ENCODE results near the gene SPTLC3. TPM values are rescaled to one million over a fixed set of nuclear protein-coding genes. Genes with fewer than 3 reads are reported as not detected.

SPTLC3 gene
- total and polyA plus RNA-seq, 2 of the 13 experiments (the other 11 are each of a cell fraction or from before 2014, with no cell fraction given), result 20.5 to 95.6 TPM

DNA sequence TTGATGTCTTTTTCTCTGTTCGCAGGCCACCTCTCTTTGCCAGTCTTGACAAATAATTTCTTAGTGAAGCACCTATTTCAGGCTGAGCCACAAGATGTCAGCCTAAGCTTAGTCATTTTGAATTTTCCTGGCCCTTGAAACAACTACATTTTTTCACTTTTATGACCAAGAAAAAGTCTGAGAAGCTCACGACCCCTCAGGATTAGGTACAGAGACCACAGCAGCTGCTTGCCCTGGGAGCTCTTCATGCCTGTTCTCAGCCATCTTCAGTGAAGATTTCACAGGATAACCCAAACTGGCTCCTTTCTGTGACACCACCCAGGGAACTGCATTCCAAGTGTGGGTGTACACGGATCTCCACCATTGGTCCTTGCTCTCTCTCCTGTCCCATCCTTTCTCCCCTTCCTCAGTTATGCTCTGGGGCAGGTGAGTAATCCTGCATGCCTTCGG lies 38.4 kb upstream of the SPTLC3 start (continued):
- TF ChIP-seq, protein P1, sequence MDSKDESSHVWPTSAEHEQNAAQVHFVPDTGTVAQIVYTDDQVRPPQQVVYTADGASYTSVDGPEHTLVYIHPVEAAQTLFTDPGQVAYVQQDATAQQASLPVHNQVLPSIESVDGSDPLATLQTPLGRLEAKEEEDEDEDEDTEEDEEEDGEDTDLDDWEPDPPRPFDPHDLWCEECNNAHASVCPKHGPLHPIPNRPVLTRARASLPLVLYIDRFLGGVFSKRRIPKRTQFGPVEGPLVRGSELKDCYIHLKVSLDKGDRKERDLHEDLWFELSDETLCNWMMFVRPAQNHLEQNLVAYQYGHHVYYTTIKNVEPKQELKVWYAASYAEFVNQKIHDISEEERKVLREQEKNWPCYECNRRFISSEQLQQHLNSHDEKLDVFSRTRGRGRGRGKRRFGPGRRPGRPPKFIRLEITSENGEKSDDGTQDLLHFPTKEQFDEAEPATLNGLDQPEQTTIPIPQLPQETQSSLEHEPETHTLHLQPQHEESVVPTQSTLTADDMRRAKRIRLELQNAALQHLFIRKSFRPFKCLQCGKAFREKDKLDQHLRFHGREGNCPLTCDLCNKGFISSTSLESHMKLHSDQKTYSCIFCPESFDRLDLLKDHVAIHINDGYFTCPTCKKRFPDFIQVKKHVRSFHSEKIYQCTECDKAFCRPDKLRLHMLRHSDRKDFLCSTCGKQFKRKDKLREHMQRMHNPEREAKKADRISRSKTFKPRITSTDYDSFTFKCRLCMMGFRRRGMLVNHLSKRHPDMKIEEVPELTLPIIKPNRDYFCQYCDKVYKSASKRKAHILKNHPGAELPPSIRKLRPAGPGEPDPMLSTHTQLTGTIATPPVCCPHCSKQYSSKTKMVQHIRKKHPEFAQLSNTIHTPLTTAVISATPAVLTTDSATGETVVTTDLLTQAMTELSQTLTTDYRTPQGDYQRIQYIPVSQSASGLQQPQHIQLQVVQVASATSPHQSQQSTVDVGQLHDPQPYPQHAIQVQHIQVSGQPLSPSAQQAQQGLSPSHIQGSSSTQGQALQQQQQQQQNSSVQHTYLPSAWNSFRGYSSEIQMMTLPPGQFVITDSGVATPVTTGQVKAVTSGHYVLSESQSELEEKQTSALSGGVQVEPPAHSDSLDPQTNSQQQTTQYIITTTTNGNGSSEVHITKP (CRISPR knock-in tag; IDR thresholded peaks at IDR 0.05; ENCODE audit: low read depth), result no peak
- TF ChIP-seq RCOR2 (CRISPR knock-in tag; IDR thresholded peaks at IDR 0.05) (0 out of 2 replicates have a peak, but pooled peaks have one; percentile 20), CREM (IDR thresholded peaks at IDR 0.05) (no peak), CREM (CRISPR knock-in tag; IDR thresholded peaks at IDR 0.05) (no peak), GTF2F1 (IDR thresholded peaks at IDR 0.05; ENCODE audit: low read length) (no peak), SPEN (CRISPR knock-in tag; IDR thresholded peaks at IDR 0.05; ENCODE audit: low read depth) (peak; percentile 43; the same call in 1 of the 2 replicates), ZNF20 (CRISPR knock-in tag; IDR thresholded peaks at IDR 0.05) (no peak), SNAI1 (CRISPR knock-in tag; IDR thresholded peaks at IDR 0.05; ENCODE audit: borderline replicate concordance) (no peak), ZBTB20 (CRISPR knock-in tag; IDR thresholded peaks at IDR 0.05; ENCODE audit: borderline replicate concordance, low read depth) (0 out of 2 replicates have a peak, but pooled peaks have one; percentile 30), ZFP36L2 (CRISPR knock-in tag; IDR thresholded peaks at IDR 0.05) (no peak), SMAD1 (CRISPR knock-in tag; IDR thresholded peaks at IDR 0.05; ENCODE audit: borderline replicate concordance, low read depth) (no peak), PAX8 (CRISPR knock-in tag; IDR thresholded peaks at IDR 0.05; ENCODE audit: borderline replicate concordance) (0 out of 2 replicates have a peak, but pooled peaks have one; percentile 55), JUNB (CRISPR knock-in tag; IDR thresholded peaks at IDR 0.05; ENCODE audit: borderline replicate concordance) (no peak)
- TF ChIP-seq, protein P2, sequence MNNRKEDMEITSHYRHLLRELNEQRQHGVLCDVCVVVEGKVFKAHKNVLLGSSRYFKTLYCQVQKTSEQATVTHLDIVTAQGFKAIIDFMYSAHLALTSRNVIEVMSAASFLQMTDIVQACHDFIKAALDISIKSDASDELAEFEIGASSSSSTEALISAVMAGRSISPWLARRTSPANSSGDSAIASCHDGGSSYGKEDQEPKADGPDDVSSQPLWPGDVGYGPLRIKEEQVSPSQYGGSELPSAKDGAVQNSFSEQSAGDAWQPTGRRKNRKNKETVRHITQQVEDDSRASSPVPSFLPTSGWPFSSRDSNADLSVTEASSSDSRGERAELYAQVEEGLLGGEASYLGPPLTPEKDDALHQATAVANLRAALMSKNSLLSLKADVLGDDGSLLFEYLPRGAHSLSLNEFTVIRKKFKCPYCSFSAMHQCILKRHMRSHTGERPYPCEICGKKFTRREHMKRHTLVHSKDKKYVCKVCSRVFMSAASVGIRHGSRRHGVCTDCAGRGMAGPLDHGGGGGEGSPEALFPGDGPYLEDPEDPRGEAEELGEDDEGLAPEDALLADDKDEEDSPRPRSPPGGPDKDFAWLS (CRISPR knock-in tag; IDR thresholded peaks at IDR 0.05; ENCODE audit: borderline replicate concordance), result no peak
- TF ChIP-seq, protein P3, sequence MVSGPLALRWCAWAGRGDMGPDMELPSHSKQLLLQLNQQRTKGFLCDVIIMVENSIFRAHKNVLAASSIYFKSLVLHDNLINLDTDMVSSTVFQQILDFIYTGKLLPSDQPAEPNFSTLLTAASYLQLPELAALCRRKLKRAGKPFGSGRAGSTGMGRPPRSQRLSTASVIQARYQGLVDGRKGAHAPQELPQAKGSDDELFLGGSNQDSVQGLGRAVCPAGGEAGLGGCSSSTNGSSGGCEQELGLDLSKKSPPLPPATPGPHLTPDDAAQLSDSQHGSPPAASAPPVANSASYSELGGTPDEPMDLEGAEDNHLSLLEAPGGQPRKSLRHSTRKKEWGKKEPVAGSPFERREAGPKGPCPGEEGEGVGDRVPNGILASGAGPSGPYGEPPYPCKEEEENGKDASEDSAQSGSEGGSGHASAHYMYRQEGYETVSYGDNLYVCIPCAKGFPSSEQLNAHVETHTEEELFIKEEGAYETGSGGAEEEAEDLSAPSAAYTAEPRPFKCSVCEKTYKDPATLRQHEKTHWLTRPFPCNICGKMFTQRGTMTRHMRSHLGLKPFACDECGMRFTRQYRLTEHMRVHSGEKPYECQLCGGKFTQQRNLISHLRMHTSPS (CRISPR knock-in tag; IDR thresholded peaks at IDR 0.05; ENCODE audit: low read depth), result no peak
- TF ChIP-seq, protein P4, sequence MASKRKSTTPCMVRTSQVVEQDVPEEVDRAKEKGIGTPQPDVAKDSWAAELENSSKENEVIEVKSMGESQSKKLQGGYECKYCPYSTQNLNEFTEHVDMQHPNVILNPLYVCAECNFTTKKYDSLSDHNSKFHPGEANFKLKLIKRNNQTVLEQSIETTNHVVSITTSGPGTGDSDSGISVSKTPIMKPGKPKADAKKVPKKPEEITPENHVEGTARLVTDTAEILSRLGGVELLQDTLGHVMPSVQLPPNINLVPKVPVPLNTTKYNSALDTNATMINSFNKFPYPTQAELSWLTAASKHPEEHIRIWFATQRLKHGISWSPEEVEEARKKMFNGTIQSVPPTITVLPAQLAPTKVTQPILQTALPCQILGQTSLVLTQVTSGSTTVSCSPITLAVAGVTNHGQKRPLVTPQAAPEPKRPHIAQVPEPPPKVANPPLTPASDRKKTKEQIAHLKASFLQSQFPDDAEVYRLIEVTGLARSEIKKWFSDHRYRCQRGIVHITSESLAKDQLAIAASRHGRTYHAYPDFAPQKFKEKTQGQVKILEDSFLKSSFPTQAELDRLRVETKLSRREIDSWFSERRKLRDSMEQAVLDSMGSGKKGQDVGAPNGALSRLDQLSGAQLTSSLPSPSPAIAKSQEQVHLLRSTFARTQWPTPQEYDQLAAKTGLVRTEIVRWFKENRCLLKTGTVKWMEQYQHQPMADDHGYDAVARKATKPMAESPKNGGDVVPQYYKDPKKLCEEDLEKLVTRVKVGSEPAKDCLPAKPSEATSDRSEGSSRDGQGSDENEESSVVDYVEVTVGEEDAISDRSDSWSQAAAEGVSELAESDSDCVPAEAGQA (IDR thresholded peaks at IDR 0.05; ENCODE audit: low read depth), result no peak
- TF ChIP-seq, protein P4 (CRISPR knock-in tag; IDR thresholded peaks at IDR 0.05; ENCODE audit: borderline replicate concordance), result no peak
